CD14-positive monocyte (primary cell): ENCODE measurements around the gene LRP6. TPM values are rescaled to one million over a fixed set of nuclear protein-coding genes. Genes with fewer than 3 reads are reported as not detected.

Source experiments
- DNase-seq, 3 donors: peaks; one replicate each; pipeline ENCODE4 v3.0.0-alpha.2; 2011 to 2022
- H2AFZ ChIP-seq: 2 replicates; pipeline ENCODE4 v1.6.0; 2012; ENCODE audit warnings: mild to moderate bottlenecking, low read depth, low read length, inconsistent platforms; ENCODE audit not compliant: insufficient read depth, poor library complexity, severe bottlenecking
- H3K27ac ChIP-seq, 2 donors: 1 replicate in 1 of 2; 2 replicates in 1 of 2; pipeline ENCODE4 v1.5.1; 2012 to 2013; ENCODE audit warnings: low read length in 2 of 2, control low read depth in 1 of 2, inconsistent platforms in 1 of 2, low read depth in 1 of 2, mild to moderate bottlenecking in 1 of 2
- H3K27me3 ChIP-seq, 2 donors: one replicate each; pipeline versions ENCODE4 v1.6.0 to v1.6.1; 2011 to 2013; ENCODE audit warnings: low read length in 2 of 2; ENCODE audit not compliant: control insufficient read depth in 2 of 2, insufficient read depth in 2 of 2
- H3K36me3 ChIP-seq, 2 donors: replicated peaks in 1 of 2; 1 replicate in 1 of 2; 2 replicates in 1 of 2; pipeline versions ENCODE4 v1.5.1 to v1.6.1; 2012 to 2013; ENCODE audit warnings: low read length in 2 of 2, control low read depth in 1 of 2, inconsistent platforms in 1 of 2, mild to moderate bottlenecking in 1 of 2; ENCODE audit not compliant: insufficient read depth in 2 of 2, control insufficient read depth in 1 of 2
- H3K4me1 ChIP-seq, 2 donors: 1 replicate in 1 of 2; 2 replicates in 1 of 2; pipeline versions ENCODE4 v1.5.1 to v1.6.1; 2012 to 2013; ENCODE audit warnings: low read length in 2 of 2, control low read depth in 1 of 2, inconsistent platforms in 1 of 2, mild to moderate bottlenecking in 1 of 2, moderate library complexity in 1 of 2; ENCODE audit not compliant: insufficient read depth in 2 of 2, control insufficient read depth in 1 of 2
- H3K4me2 ChIP-seq: replicated peaks from 2 replicates; pipeline ENCODE3; 2012; ENCODE audit warnings: low read length, moderate library complexity, mild to moderate bottlenecking; ENCODE audit not compliant: poor library complexity, severe bottlenecking; ENCODE audit errors: extremely low read depth
- H3K4me3 ChIP-seq, 3 experiments: fragments of 200-600 bp in 1 of 3; sonication (generic) in 1 of 3; replicated peaks in 1 of 3; 1 replicate in 2 of 3; 2 replicates in 1 of 3; pipeline ENCODE4 v1.5.1; 2011 to 2013; ENCODE audit warnings: low read length in 3 of 3, mild to moderate bottlenecking in 3 of 3, control low read depth in 2 of 3, low read depth in 2 of 3, inconsistent platforms in 1 of 3, moderate library complexity in 1 of 3
- H3K79me2 ChIP-seq: 2 replicates; pipeline ENCODE4 v1.6.0; 2012; ENCODE audit warnings: mild to moderate bottlenecking, control low read depth, inconsistent platforms, low read length, moderate library complexity; ENCODE audit not compliant: insufficient read depth
- H3K9ac ChIP-seq: 2 replicates; pipeline ENCODE4 v1.6.0; 2017; ENCODE audit warnings: low read length, mild to moderate bottlenecking; ENCODE audit not compliant: insufficient read depth, poor library complexity, severe bottlenecking
- H3K9me3 ChIP-seq, 2 donors: replicated peaks in 1 of 2; 1 replicate in 1 of 2; 2 replicates in 1 of 2; pipeline versions ENCODE4 v1.5.1 to v1.6.1; 2012 to 2013; ENCODE audit warnings: low read length in 2 of 2, control low read depth in 1 of 2; ENCODE audit not compliant: control insufficient read depth in 1 of 2, insufficient read depth in 1 of 2
- H4K20me1 ChIP-seq: 2 replicates; pipeline ENCODE4 v1.6.0; 2012; ENCODE audit warnings: mild to moderate bottlenecking, low read length, control low read depth, moderate library complexity; ENCODE audit not compliant: insufficient read depth
- H3K27ac Mint-ChIP-seq, 7 donors: one replicate each; pipeline ENCODE4 v1.8.0; 2020; ENCODE audit warnings: mild to moderate bottlenecking in 7 of 7, mixed read lengths in 7 of 7, moderate library complexity in 6 of 7, inconsistent platforms in 2 of 7
- H3K27me3 Mint-ChIP-seq, 3 donors: one replicate each; pipeline ENCODE4 v1.8.0; 2021 to 2022; ENCODE audit warnings: low read depth in 3 of 3, mild to moderate bottlenecking in 3 of 3, mixed read lengths in 3 of 3, moderate library complexity in 3 of 3, inconsistent platforms in 1 of 3
- H3K36me3 Mint-ChIP-seq, 2 donors: one replicate each; pipeline ENCODE4 v1.8.0; 2020; ENCODE audit warnings: mixed read lengths in 2 of 2, inconsistent platforms in 1 of 2, mild to moderate bottlenecking in 1 of 2
- H3K4me1 Mint-ChIP-seq: one replicate; pipeline ENCODE4 v1.8.0; 2020; ENCODE audit warnings: mild to moderate bottlenecking, mixed read lengths
- H3K4me3 Mint-ChIP-seq, 2 donors: one replicate each; pipeline ENCODE4 v1.8.0; 2020; ENCODE audit warnings: mild to moderate bottlenecking in 2 of 2, mixed read lengths in 2 of 2, moderate library complexity in 1 of 2
- H3K9me3 Mint-ChIP-seq, 7 donors: one replicate each; pipeline ENCODE4 v1.8.0; 2020 to 2022; ENCODE audit warnings: mixed read lengths in 7 of 7, mild to moderate bottlenecking in 6 of 7, moderate library complexity in 6 of 7, inconsistent platforms in 2 of 7
- WGBS: methylation state at CpG from one replicate; pipeline ENCODE4 v1.1.5; 2013; ENCODE audit warnings: missing lambda C conversion rate; ENCODE audit not compliant: insufficient coverage; 5-methylcytosine and 5-hydroxymethylcytosine counted together
- intact Hi-C, 2 donors: fragments of 100-400 bp; cut with micrococcal nuclease; formaldehyde crosslinking; loops; one replicate each; pipeline versions ENCODE4 v1.15.0 to v1.15.1; 2023
- polyA plus RNA-seq, 3 donors: library from polyadenylated mRNA; depleted of rRNA in 1 of 3; unstranded in 2 of 3; stranded (reverse) in 1 of 3; fragments of 300-500 nt in 2 of 3; fragments of >200 nt in 1 of 3; fragmentation: Illumina TruSeq in 2 of 3; gene quantifications; 1 replicate in 2 of 3; 2 replicates in 1 of 3; pipeline ENCODE4 v1.2.3, GENCODE V29; 2012 to 2021
- TF ChIP-seq, protein P1 (sequence below): fragments of 200-600 bp; IDR thresholded peaks from one replicate; pipeline ENCODE4 v1.8.0; 2022; ENCODE audit warnings: antibody characterized with exemption, mild to moderate bottlenecking

Gene LRP6
- polyA plus RNA-seq, 3 donors: 0.08 TPM; not detected in 2

DNA sequence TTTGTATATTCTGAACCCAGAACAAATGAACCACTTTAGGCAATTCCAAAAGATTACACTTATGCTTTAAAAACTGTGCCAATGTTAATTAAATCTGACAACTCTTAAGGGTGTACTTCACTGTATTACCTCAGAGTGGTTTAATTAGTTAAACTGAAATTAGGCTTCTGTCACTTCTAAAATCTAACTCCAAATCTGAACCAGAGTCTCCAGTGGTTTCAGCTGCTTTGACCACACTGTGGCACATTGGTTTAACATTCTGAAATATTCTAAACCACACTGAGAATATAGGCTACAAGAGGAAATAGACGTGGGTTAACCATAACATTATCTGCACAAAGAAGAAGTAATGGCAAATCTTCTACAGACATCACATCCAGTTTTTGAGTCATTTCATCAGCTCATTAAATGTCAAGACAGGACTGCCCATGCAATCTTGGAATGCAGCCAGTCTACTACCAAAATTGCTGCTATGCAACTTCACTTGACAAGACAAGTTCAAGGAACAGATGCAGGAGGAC lies 94.8 kb downstream of the LRP6 start:
- Histone ChIP-seq H3K27me3 (peaks cover 0 to 2% of the 10 kb centered on the region in 2 donors), H3K79me2 (no peaks in the 10 kb centered on the region), H3K27ac (no peak overlapping the region), H4K20me1 (no peaks in the 10 kb centered on the region), H3K9ac (no peak overlapping the region), H3K4me3 (no peak overlapping the region), H3K4me1 (no peaks in the 10 kb centered on the region), H3K4me2 (no peak overlapping the region), H2AFZ (no peak overlapping the region), H3K9me3 (no peaks in the 10 kb centered on the region), H3K36me3 (no peaks in the 10 kb centered on the region)
- Mint-ChIP-seq H3K9me3 (no peaks in the 10 kb centered on the region), H3K36me3 (no peaks in the 10 kb centered on the region), H3K4me1 (no peaks in the 10 kb centered on the region), H3K4me3 (no peak overlapping the region), H3K27ac (no peak overlapping the region), H3K27me3 (peaks cover 11 to 14% (median 13%) of the 10 kb centered on the region in 3 donors)
- intact Hi-C loops: no loop called here
- 0% methylated on average over 1 of the region's 1 CpG for WGBS
- TF ChIP-seq, protein P1, sequence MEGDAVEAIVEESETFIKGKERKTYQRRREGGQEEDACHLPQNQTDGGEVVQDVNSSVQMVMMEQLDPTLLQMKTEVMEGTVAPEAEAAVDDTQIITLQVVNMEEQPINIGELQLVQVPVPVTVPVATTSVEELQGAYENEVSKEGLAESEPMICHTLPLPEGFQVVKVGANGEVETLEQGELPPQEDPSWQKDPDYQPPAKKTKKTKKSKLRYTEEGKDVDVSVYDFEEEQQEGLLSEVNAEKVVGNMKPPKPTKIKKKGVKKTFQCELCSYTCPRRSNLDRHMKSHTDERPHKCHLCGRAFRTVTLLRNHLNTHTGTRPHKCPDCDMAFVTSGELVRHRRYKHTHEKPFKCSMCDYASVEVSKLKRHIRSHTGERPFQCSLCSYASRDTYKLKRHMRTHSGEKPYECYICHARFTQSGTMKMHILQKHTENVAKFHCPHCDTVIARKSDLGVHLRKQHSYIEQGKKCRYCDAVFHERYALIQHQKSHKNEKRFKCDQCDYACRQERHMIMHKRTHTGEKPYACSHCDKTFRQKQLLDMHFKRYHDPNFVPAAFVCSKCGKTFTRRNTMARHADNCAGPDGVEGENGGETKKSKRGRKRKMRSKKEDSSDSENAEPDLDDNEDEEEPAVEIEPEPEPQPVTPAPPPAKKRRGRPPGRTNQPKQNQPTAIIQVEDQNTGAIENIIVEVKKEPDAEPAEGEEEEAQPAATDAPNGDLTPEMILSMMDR: no peak
- DNase-seq: no peak

DNA sequence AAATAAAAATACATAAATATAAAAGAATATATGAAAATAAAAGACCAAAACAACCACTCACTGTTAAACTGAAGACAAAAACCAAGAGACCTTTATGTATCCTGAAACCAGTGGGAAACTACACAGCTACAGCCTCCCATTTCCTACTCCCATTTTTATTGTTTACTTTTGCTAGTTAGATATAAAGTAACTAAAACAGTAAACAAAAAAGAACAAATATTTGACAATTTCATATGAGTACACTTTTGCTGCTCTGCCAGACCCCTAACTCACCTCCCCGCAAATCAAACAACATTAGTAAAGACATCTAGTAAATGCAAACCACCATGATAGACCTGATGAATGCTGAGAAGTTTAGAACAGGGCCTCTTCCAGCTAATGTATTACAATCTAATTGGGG lies 99.0 kb downstream of the LRP6 start:
- H3K9me3 Mint-ChIP-seq: no peaks in the 10 kb centered on the region
- Histone ChIP-seq H3K79me2 (no peaks in the 10 kb centered on the region), H3K9me3 (no peaks in the 10 kb centered on the region), H3K36me3 (no peaks in the 10 kb centered on the region), H3K4me1 (no peaks in the 10 kb centered on the region), H4K20me1 (no peaks in the 10 kb centered on the region), H3K4me3 (no peak overlapping the region), H3K9ac (no peak overlapping the region), H2AFZ (no peak overlapping the region), H3K27ac (no peak overlapping the region), H3K27me3 (peaks cover 0 to 2% of the 10 kb centered on the region in 2 donors), H3K4me2 (no peak overlapping the region)
- WGBS: no CpG with 5 or more reads among the region's 1 CpG
- intact Hi-C loops: no loop called here
- H3K27me3 Mint-ChIP-seq: peaks cover 9 to 15% (median 12%) of the 10 kb centered on the region in 3 donors
- no peaks in the 10 kb centered on the region for H3K36me3 Mint-ChIP-seq
- no peak for DNase-seq
- TF ChIP-seq, protein P1: no peak
- no peak overlapping the region for H3K27ac Mint-ChIP-seq
- no peak overlapping the region for H3K4me3 Mint-ChIP-seq
- H3K4me1 Mint-ChIP-seq: no peaks in the 10 kb centered on the region
